Posterior cingulate gyrus (tissue), 11 donors: ENCODE measurements around the gene MIAT.

ENCODE experiments used
- DNase-seq, 10 donors: peaks; one replicate each; pipeline versions ENCODE4 v3.0.0 to v3.0.0-alpha.2; 2020 to 2021; ENCODE audit warnings: mixed read lengths in 3 of 10
- intact Hi-C: fragments of 100-400 bp; cut with DNase I; formaldehyde crosslinking; loops from one replicate; pipeline ENCODE4 v1.15.1; 2023

MIAT gene

GRCh38 chr22:26715392-26715936 lies 58.1 kb downstream of the MIAT start:
- intact Hi-C loops = no loop called here

DNA sequence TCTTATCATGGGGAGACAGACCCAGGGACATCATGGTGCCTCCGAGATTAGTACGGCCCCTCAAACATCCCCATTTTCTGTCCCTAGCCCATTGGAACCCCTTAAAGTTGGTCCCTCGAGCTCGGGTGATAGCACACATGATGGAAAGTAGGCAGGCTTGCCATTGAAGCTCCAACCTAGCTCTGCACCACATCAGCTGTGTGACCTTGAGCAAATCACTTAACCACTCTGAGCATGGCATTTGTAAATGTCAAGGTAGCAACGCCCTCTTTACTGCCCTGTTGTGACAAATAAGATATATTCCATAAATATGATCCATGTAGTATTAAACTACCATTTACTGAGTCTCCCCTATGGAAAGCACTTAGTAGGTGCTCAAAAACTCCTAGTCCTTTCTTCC lies 61.1 kb downstream of the MIAT start:
- no peak for DNase-seq
- intact Hi-C loops = no loop called here

More at GRCh38 chr22:26715392-26715936, 58.1 kb downstream of the MIAT start:
- no peak for DNase-seq

- intact Hi-C loops = no loop called here
- DNase-seq = no peak
These were observed 61.5 kb downstream of the MIAT start for GRCh38 chr22:26718905-26719304.

- intact Hi-C loops = no loop called here
- no peak for DNase-seq
These were observed 64.8 kb downstream of the MIAT start for GRCh38 chr22:26722159-26722558.

DNA sequence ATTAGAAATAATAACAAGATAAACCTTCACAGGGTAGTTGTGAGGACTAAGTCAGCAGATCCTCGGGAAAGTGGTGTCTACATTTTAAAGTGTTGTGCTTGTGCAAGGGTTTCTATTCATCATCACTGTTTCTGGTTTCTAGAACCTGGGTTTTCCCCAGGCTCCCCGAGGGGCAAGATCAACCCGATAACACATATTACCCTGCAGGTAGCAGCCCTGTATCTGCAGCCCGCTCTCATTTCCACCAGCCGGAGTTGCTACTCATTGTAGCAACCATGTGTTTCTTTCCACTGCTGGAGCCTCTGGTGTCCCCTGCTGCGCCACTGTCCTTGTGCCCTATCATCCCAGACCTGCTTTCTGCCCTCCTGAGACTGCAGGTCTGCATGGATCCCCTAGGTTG lies 67.0 kb downstream of the MIAT start:
- intact Hi-C loops = no loop called here
- DNase-seq = no peak

GRCh38 chr22:26725012-26725676 lies 67.8 kb downstream of the MIAT start:
- DNase-seq = no peak
- intact Hi-C loops = no loop called here
